A549 treated with Mapracorat at 1 μM for 4 hours (cell line): Measurements from ENCODE around the gene EMID1. TPM values are rescaled to one million over a fixed set of nuclear protein-coding genes. Genes with fewer than 3 reads are reported as not detected.

Experiments
- total RNA-seq: library from RNA; stranded (reverse); fragments of 200-300 nt; extraction: Qiagen RNA extraction; gene quantifications from 5 replicates; pipeline ENCODE4 v1.2.3, GENCODE V29; 2022

Gene EMID1
- 0.29 to 0.40 TPM (median 0.36 TPM) in 5 replicates for total RNA-seq

GRCh38 chr22:29205594-29206371, at the start of gene EMID1:
TSS of gene EMID1 (plus strand) at chr22:29205896. CDS start at chr22:29206039, 143 bp downstream.

GRCh38 chr22:29267858-29268510, 62.3 kb downstream of the EMID1 start, which contains the start of the genes EWSR1 and RHBDD3:
TSS of gene EWSR1 (plus strand) at chr22:29268268. CDS start at chr22:29268337, 69 bp downstream.
TSS of gene RHBDD3 (minus strand) at chr22:29267981. CDS start at chr22:29265626, 2,355 bp downstream.

GRCh38 chr22:29306175-29306834, 100.6 kb downstream of the EMID1 start, which contains the start of gene GAS2L1:
TSS of gene GAS2L1 (plus strand) at chr22:29306650. CDS start at chr22:29308106, 1,456 bp downstream.

Other genes starting within 250 kb of the EMID1 start
- not detected in 5 replicates for gene C22orf31, start 144.1 kb upstream of the EMID1 start, total RNA-seq
- 3.5 to 4.7 TPM (median 4.2 TPM) in 5 replicates for gene KREMEN1, start 132.9 kb upstream of the EMID1 start, total RNA-seq
- 19.1 to 31.8 TPM (median 26.2 TPM) in 5 replicates for gene RHBDD3, start 62.1 kb downstream of the EMID1 start, total RNA-seq
- 207 to 231 TPM (median 215 TPM) in 5 replicates for gene EWSR1, start 62.4 kb downstream of the EMID1 start, total RNA-seq
- gene GAS2L1, start 100.8 kb downstream of the EMID1 start, total RNA-seq = 23.5 to 38.2 TPM (median 34.7 TPM) in 5 replicates
- 0.34 to 0.87 TPM (median 0.54 TPM) in 4 of 5 replicates, not detected in the other for gene RASL10A, start 109.8 kb downstream of the EMID1 start, total RNA-seq
- 21.8 to 27.4 TPM (median 26.3 TPM) in 5 replicates for gene AP1B1, start 182.7 kb downstream of the EMID1 start, total RNA-seq
- gene RFPL1, start 232.7 kb downstream of the EMID1 start, total RNA-seq = not detected in 5 replicates